ENCODE results near the gene RDH11.

- TF ChIP-seq CTCF (IDR thresholded peaks at IDR 0.05; ENCODE audit: insufficient read depth, low read length, poor library complexity, severe bottlenecking) (no peak), EZH2phosphoT487 (conservative IDR thresholded peaks at IDR 0.05; ENCODE audit: low read length) (no peak)
These were observed 43.4 kb downstream of the RDH11 start for GRCh38 chr14:67652189-67652588.
